Tibial nerve (tissue), 4 donors: ENCODE results near the gene CD302. TPM values are rescaled to one million over a fixed set of nuclear protein-coding genes. Genes with fewer than 3 reads are reported as not detected.

Source experiments
- DNase-seq, 2 donors: peaks; one replicate each; pipeline ENCODE4 v3.0.0-alpha.2; 2019; ENCODE audit warnings: low spot score in 2 of 2
- H3K27ac ChIP-seq, 4 donors: fragments of 200-600 bp; sonication (generic) in 3 of 4; one replicate each; pipeline ENCODE4 v1.5.1; 2017 to 2019; ENCODE audit warnings: mild to moderate bottlenecking in 1 of 4
- H3K27me3 ChIP-seq, 2 donors: fragments of 200-600 bp; sonication (generic) in 1 of 2; one replicate each; pipeline versions ENCODE4 v1.5.1 to v1.6.0; 2017 to 2019
- H3K36me3 ChIP-seq, 3 donors: fragments of 200-600 bp; sonication (generic); one replicate each; pipeline ENCODE4 v1.5.1; 2018 to 2019
- H3K4me1 ChIP-seq, 4 donors: fragments of 200-600 bp; sonication (generic) in 3 of 4; one replicate each; pipeline ENCODE4 v1.5.1; 2017 to 2019
- H3K4me3 ChIP-seq, 4 donors: fragments of 200-600 bp; sonication (generic) in 3 of 4; one replicate each; pipeline ENCODE4 v1.5.1; 2017 to 2019; ENCODE audit warnings: mild to moderate bottlenecking in 1 of 4, moderate library complexity in 1 of 4
- H3K9me3 ChIP-seq, 4 donors: fragments of 200-600 bp; sonication (generic) in 3 of 4; one replicate each; pipeline ENCODE4 v1.5.1; 2017 to 2019
- EP300 ChIP-seq, 2 donors: sonication (generic); formaldehyde crosslinking; IDR thresholded peaks; one replicate each; pipeline ENCODE4 v1.6.1; 2017; ENCODE audit warnings: antibody characterized with exemption in 2 of 2, mild to moderate bottlenecking in 1 of 2
- POLR2A ChIP-seq, 2 donors: fragments of 450-650 bp; IDR thresholded peaks; one replicate each; pipeline ENCODE4 v1.6.1; 2017; ENCODE audit warnings: antibody characterized with exemption in 2 of 2, mild to moderate bottlenecking in 2 of 2, moderate library complexity in 2 of 2
- WGBS, 2 donors: methylation state at CpG; one replicate each; pipeline ENCODE4 v1.1.5; 2018; 5-methylcytosine and 5-hydroxymethylcytosine counted together
- total RNA-seq, 4 donors: library from RNA; depleted of rRNA; stranded (reverse); fragments of >200 nt; gene quantifications; one replicate each; pipeline ENCODE4 v1.1.0, GENCODE V29; 2016
- TF ChIP-seq, protein P1 (sequence below), 5 experiments: fragments of 200-600 bp in 3 of 5; fragments of 450-650 bp in 2 of 5; sonication (generic) in 3 of 5; IDR thresholded peaks; one replicate each; pipeline ENCODE4 v1.5.1; 2016 to 2019; ENCODE audit warnings: antibody characterized with exemption in 5 of 5, mild to moderate bottlenecking in 3 of 5, moderate library complexity in 2 of 5

The CD302 gene, protein sequence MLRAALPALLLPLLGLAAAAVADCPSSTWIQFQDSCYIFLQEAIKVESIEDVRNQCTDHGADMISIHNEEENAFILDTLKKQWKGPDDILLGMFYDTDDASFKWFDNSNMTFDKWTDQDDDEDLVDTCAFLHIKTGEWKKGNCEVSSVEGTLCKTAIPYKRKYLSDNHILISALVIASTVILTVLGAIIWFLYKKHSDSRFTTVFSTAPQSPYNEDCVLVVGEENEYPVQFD
- total RNA-seq = 10 to 100 TPM; 58.3 to 73.2 (median 59.5) TPM

DNA sequence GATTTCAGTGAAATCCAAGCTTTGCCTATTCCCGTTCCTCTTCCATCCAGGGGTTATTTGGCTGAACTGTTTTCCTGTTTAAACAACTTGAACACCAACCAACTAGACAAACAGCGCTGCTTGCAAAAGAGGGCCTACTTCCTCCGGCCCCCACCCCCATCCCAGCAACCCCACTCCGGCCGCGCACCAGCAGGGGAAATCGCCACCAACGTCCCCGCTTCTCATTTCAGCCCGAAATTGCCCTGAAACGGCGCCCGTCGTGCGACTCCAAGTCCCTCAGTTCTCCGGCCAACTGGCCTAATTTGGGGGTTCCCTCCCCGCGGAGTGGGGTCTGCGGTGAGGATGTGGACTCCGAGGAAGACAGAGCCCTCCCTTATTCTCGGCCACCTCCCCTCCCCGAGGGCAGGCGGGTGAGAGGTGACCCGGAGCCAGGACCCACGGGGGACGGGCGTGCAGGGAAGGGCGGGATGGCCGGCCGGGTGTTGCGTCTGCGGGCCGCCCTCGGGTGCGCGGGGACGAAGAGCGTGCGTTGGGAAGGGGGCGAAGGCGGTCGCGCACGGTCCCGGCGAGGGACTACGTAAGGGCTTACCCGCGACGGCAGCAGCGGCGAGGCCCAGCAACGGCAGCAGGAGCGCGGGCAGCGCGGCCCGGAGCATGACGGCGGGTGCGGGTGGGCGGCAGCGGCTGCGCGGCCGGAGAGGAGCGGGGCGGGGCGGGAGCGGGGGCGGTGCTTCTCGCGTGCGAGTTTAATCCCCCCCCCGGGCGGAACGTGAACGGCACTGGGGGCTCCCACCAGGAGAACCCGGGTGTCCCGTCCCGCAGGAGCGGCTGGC lies at the start of gene CD302:
Gene CD302, minus strand, starts transcription at position 666 of the 833 bp plus-strand sequence. Its CDS starts 10 bp downstream, at position 656.
- WGBS, 2 donors = 1% methylated on average over 55 to 71 of the region's 82 CpGs
- DNase-seq = peak; percentile 56 to 62
- Histone ChIP-seq H3K27ac (peak within 1 kb of the TSS; percentile 64 to 90 (median 80)), H3K27me3 (no peaks in the 10 kb centered on the region), H3K9me3 (no peaks in the 10 kb centered on the region), H3K4me1 (peaks cover 0 to 38% (median 9%) of the 10 kb centered on the region in 4 donors), H3K36me3 (no peaks in the 10 kb centered on the region), H3K4me3 (peak within 1 kb of the TSS; percentile 60 to 88 (median 80))
- TF ChIP-seq POLR2A (IDR thresholded peaks at IDR 0.05) (peak in 1 of 2 donors; percentile 30), EP300 (IDR thresholded peaks at IDR 0.05) (peak in 1 of 2 donors; percentile 64)
- TF ChIP-seq, protein P1, sequence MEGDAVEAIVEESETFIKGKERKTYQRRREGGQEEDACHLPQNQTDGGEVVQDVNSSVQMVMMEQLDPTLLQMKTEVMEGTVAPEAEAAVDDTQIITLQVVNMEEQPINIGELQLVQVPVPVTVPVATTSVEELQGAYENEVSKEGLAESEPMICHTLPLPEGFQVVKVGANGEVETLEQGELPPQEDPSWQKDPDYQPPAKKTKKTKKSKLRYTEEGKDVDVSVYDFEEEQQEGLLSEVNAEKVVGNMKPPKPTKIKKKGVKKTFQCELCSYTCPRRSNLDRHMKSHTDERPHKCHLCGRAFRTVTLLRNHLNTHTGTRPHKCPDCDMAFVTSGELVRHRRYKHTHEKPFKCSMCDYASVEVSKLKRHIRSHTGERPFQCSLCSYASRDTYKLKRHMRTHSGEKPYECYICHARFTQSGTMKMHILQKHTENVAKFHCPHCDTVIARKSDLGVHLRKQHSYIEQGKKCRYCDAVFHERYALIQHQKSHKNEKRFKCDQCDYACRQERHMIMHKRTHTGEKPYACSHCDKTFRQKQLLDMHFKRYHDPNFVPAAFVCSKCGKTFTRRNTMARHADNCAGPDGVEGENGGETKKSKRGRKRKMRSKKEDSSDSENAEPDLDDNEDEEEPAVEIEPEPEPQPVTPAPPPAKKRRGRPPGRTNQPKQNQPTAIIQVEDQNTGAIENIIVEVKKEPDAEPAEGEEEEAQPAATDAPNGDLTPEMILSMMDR (IDR thresholded peaks at IDR 0.05) = no peak

DNA sequence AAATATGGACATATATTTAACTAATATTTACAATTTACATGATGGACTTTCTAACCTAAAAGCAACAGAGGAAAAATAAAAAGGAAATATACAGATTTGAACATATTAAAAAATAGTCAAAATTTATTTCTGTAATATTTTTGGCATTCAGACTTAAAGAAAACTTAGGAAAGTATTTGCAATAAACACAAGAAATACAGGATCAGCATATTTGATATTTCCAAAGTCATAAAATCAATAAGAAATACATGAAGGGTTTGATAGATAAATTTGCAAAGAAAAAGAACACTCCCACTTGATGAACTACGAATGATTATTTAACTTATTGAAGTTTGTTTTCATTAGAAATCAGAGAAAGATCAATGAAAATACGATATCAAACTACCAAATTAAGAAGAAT lies 48.6 kb upstream of the CD302 start:
- no peak for DNase-seq
- Histone ChIP-seq H3K4me1 (no peaks in the 10 kb centered on the region), H3K27me3 (no peaks in the 10 kb centered on the region), H3K36me3 (no peaks in the 10 kb centered on the region), H3K27ac (no peak overlapping the region), H3K9me3 (no peaks in the 10 kb centered on the region), H3K4me3 (no peak overlapping the region)
- 45 to 75% methylated on average over 2 of the region's 2 CpGs for WGBS, 2 donors
- TF ChIP-seq, protein P1 (IDR thresholded peaks at IDR 0.05) = no peak
- TF ChIP-seq EP300 (IDR thresholded peaks at IDR 0.05) (no peak), POLR2A (IDR thresholded peaks at IDR 0.05) (no peak)

DNA sequence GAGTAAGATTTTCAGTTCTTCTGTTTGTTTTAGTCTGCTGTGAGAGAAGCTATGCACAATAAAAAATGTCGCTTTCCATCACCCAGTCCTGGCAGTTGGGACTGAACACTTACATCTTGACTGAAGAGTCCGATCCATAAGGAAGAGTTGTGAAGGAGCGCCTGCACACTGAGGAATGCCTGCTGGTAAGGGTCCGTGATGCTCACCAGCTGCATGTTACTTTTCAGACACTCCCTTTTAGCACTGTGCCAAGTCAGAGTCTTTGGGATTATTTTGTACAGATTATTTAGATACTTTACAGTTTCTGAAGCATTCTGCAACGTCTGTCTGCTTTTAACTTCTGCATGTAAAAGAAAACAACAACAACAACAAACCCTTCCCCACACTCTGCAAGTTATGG lies 42.6 kb upstream of the CD302 start:
- H3K4me1 ChIP-seq = no peaks in the 10 kb centered on the region
- no peaks in the 10 kb centered on the region for H3K27me3 ChIP-seq
- TF ChIP-seq EP300 (IDR thresholded peaks at IDR 0.05) = no peak
- TF ChIP-seq, protein P1 (IDR thresholded peaks at IDR 0.05) = no peak
- no peak for TF ChIP-seq POLR2A (IDR thresholded peaks at IDR 0.05)
- no peaks in the 10 kb centered on the region for H3K36me3 ChIP-seq
- DNase-seq = no peak
- no peak overlapping the region for H3K27ac ChIP-seq
- H3K9me3 ChIP-seq = no peaks in the 10 kb centered on the region
- 70 to 80% methylated on average over 5 of the region's 5 CpGs for WGBS, 2 donors
- H3K4me3 ChIP-seq = no peak overlapping the region

DNA sequence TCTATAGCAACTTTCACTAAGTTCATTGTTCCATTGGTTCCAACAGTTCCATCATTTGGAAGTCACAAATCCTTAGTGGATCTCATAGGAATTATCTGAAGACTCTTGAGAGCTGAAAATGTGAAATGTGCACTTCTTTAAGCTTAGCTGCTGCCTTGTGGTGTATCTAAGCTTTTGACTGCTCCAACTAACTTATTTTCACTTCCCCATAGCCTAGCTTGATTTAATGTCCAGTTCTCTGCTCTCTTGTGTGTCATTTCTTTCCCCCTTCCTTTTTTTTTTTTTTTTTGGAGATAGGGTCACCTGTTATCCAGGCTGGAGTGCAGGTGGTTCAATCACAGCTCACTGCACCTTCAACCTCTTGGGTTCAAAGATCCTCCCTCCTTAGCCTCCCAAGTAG lies 34.9 kb upstream of the CD302 start:
- Histone ChIP-seq H3K27me3 (no peaks in the 10 kb centered on the region), H3K9me3 (no peaks in the 10 kb centered on the region), H3K4me1 (no peaks in the 10 kb centered on the region), H3K27ac (no peak overlapping the region), H3K36me3 (no peaks in the 10 kb centered on the region), H3K4me3 (no peak overlapping the region)
- TF ChIP-seq POLR2A (IDR thresholded peaks at IDR 0.05) (no peak), EP300 (IDR thresholded peaks at IDR 0.05) (no peak)
- TF ChIP-seq, protein P1 (IDR thresholded peaks at IDR 0.05) = no peak
- DNase-seq = no peak

DNA sequence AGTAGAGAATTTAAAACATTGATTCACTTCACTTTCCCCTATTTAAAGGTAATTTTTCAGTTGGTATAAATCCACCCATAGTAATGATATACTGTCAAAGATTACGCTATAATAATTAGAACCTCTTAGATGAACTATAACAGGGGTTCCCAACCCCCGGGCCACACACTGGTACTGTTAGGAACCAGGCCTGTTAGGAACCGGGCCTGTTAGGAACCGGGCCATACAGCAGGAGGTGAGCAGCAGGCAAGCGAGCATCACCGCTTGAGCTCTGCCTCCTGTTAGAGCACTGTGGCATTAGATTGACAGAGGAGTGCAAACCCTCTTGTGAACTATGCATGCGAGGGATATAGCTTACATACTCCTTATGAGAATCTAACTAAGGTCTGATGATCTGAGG lies 34.0 kb upstream of the CD302 start:
- WGBS, 2 donors = 70 to 84% methylated on average over 7 of the region's 7 CpGs
- Histone ChIP-seq H3K4me1 (no peaks in the 10 kb centered on the region), H3K27ac (no peak overlapping the region), H3K27me3 (no peaks in the 10 kb centered on the region), H3K4me3 (no peak overlapping the region), H3K9me3 (no peaks in the 10 kb centered on the region), H3K36me3 (no peaks in the 10 kb centered on the region)
- DNase-seq = no peak
- TF ChIP-seq, protein P1 (IDR thresholded peaks at IDR 0.05) = no peak
- no peak for TF ChIP-seq POLR2A (IDR thresholded peaks at IDR 0.05)
- no peak for TF ChIP-seq EP300 (IDR thresholded peaks at IDR 0.05)
